Caco-2 (cell line): ENCODE measurements around the gene CPN2. TPM values are rescaled to one million over a fixed set of nuclear protein-coding genes. Genes with fewer than 3 reads are reported as not detected.
A peak's percentile ranks its signal among the peaks of the same experiment; 100 is the strongest.

Source experiments
- BruUV-seq: library from RNA; stranded (reverse); fragments of 400-500 nt; replicated peaks from 2 replicates; lab custom pipeline; 2021; lab: Mats Ljungman, UMichigan
- CTCF ChIA-PET: fragments of 300-600 bp; sonication (Branson Sonifier 250); formaldehyde crosslinking; loops from one replicate; lab custom pipeline; 2022; ENCODE audit warnings: antibody characterized with exemption; lab: Charles Lee
- POLR2A ChIA-PET: fragments of 300-600 bp; sonication (Branson Sonifier 250); formaldehyde crosslinking; loops from one replicate; lab custom pipeline; 2022; ENCODE audit warnings: antibody characterized with exemption; lab: Charles Lee
- DNase-seq, 2 experiments: peaks; one replicate each; pipeline versions ENCODE4 v3.0.0 to v3.0.0-alpha.2; 2020 to 2022
- H3K27me3 ChIP-seq: replicated peaks from 2 replicates; pipeline ENCODE4 v1.6.0; 2011; ENCODE audit warnings: low read length; ENCODE audit not compliant: control insufficient read depth, insufficient read depth
- H3K36me3 ChIP-seq: 2 replicates; pipeline ENCODE4 v1.5.1; 2011; ENCODE audit warnings: low read length; ENCODE audit not compliant: control insufficient read depth, insufficient read depth
- H3K4me1 ChIP-seq: fragments of 250-450 bp; sonication (Bioruptor Pico); 2 replicates; pipeline ENCODE4 v1.5.1; 2020; ENCODE audit warnings: mild to moderate bottlenecking
- H3K4me3 ChIP-seq: 2 replicates; pipeline ENCODE4 v1.5.1; 2011; ENCODE audit warnings: low read depth, mild to moderate bottlenecking, control low read depth, low read length
- H3K9me3 ChIP-seq: fragments of 250-450 bp; sonication (Bioruptor Pico); 2 replicates; pipeline ENCODE4 v1.5.1; 2020; ENCODE audit warnings: mild to moderate bottlenecking, moderate library complexity
- H3K27ac Mint-ChIP-seq: one replicate; pipeline ENCODE4 v1.8.0; 2022; ENCODE audit warnings: mixed read lengths; ENCODE audit not compliant: unreplicated experiment
- H3K27me3 Mint-ChIP-seq: one replicate; pipeline ENCODE4 v1.8.0; 2022; ENCODE audit warnings: mixed read lengths; ENCODE audit not compliant: insufficient read depth, unreplicated experiment
- H3K36me3 Mint-ChIP-seq: one replicate; pipeline ENCODE4 v1.8.0; 2022; ENCODE audit warnings: mild to moderate bottlenecking, mixed read lengths; ENCODE audit not compliant: insufficient read depth, unreplicated experiment
- H3K4me1 Mint-ChIP-seq: one replicate; pipeline ENCODE4 v1.8.0; 2022; ENCODE audit warnings: low read depth, mixed read lengths; ENCODE audit not compliant: unreplicated experiment
- H3K4me3 Mint-ChIP-seq: one replicate; pipeline ENCODE4 v1.8.0; 2022; ENCODE audit warnings: mild to moderate bottlenecking, moderate library complexity, mixed read lengths; ENCODE audit not compliant: unreplicated experiment
- H3K9me3 Mint-ChIP-seq: one replicate; pipeline ENCODE4 v1.8.0; 2022; ENCODE audit warnings: mixed read lengths; ENCODE audit not compliant: unreplicated experiment
- intact Hi-C: fragments of 100-400 bp; cut with micrococcal nuclease; formaldehyde crosslinking; loops from one replicate; pipeline ENCODE4 v1.10.0; 2022; ENCODE audit not compliant: unreplicated experiment
- total RNA-seq: library from RNA; stranded (reverse); gene quantifications from 2 replicates; pipeline ENCODE4 v1.2.3, GENCODE V29; 2022
- TF ChIP-seq, protein P1 (sequence below), 2 experiments: fragments of 200-600 bp in 1 of 2; IDR thresholded peaks; 1 replicate in 1 of 2; 2 replicates in 1 of 2; pipeline versions ENCODE4 v1.5.1 to v1.8.0; 2011 to 2022; ENCODE audit warnings: antibody characterized with exemption in 1 of 2, control low read depth in 1 of 2, inconsistent platforms in 1 of 2, low read depth in 1 of 2, low read length in 1 of 2, mild to moderate bottlenecking in 1 of 2, moderate library complexity in 1 of 2; ENCODE audit not compliant: insufficient read depth in 1 of 2, severe bottlenecking in 1 of 2, unreplicated experiment in 1 of 2

Gene CPN2
- total RNA-seq, 1 experiment from 2014 or later, result not detected

DNA sequence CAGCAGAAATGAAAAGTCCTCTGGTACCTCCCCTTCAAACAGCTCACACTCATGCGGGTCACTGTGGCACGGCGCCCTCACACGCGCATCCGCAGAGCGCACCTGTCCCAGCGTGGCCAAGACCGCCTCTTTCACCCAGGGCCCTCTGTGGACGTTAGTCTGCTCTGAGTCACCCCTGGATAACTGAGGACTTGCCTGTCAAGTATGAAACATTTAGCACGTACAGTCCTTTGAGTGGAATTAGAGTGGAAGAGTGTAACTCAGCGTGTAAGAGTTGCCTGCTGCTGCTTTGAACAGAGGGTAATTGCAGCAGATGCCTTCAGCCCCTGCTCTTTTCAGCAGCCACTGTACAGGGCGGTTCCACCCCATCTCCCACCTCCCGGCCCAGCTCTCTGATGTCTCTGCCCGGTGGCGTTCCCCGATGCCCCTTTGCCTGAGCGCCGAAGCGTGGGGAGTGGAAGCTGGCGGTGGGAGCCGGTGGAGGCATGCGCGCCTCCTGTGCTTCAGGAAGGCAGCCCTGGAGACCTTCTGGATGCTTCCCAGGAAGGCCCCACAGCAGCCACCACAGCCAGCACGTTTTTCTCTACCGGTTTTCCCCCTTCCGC is 23.0 kb downstream of the CPN2 start:
- POLR2A ChIA-PET, result no interaction called here
- Histone ChIP-seq H3K4me1 (peaks cover 29% of the 10 kb centered on the region), H3K4me3 (no peak overlapping the region), H3K9me3 (0 out of 2 replicates have a peak, but pooled peaks cover 6% of the 10 kb centered on the region), H3K36me3 (no peaks in the 10 kb centered on the region), H3K27me3 (no peaks in the 10 kb centered on the region)
- H3K4me1 Mint-ChIP-seq, result peaks cover 17% of the 10 kb centered on the region
- DNase-seq, result no peak
- intact Hi-C loops, result no loop called here
- no peak overlapping the region for H3K4me3 Mint-ChIP-seq
- H3K36me3 Mint-ChIP-seq, result peaks cover 3% of the 10 kb centered on the region
- H3K27ac Mint-ChIP-seq, result no peak overlapping the region
- no peaks in the 10 kb centered on the region for H3K9me3 Mint-ChIP-seq
- no TSS peak for BruUV-seq
- no peaks in the 10 kb centered on the region for H3K27me3 Mint-ChIP-seq
- TF ChIP-seq, protein P1, sequence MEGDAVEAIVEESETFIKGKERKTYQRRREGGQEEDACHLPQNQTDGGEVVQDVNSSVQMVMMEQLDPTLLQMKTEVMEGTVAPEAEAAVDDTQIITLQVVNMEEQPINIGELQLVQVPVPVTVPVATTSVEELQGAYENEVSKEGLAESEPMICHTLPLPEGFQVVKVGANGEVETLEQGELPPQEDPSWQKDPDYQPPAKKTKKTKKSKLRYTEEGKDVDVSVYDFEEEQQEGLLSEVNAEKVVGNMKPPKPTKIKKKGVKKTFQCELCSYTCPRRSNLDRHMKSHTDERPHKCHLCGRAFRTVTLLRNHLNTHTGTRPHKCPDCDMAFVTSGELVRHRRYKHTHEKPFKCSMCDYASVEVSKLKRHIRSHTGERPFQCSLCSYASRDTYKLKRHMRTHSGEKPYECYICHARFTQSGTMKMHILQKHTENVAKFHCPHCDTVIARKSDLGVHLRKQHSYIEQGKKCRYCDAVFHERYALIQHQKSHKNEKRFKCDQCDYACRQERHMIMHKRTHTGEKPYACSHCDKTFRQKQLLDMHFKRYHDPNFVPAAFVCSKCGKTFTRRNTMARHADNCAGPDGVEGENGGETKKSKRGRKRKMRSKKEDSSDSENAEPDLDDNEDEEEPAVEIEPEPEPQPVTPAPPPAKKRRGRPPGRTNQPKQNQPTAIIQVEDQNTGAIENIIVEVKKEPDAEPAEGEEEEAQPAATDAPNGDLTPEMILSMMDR (IDR thresholded peaks at IDR 0.05; ENCODE audit: insufficient read depth in 1 of 2, low read depth in 1 of 2, low read length in 1 of 2, severe bottlenecking in 1 of 2, unreplicated experiment in 1 of 2), result no peak
- CTCF ChIA-PET, result no interaction called here

DNA sequence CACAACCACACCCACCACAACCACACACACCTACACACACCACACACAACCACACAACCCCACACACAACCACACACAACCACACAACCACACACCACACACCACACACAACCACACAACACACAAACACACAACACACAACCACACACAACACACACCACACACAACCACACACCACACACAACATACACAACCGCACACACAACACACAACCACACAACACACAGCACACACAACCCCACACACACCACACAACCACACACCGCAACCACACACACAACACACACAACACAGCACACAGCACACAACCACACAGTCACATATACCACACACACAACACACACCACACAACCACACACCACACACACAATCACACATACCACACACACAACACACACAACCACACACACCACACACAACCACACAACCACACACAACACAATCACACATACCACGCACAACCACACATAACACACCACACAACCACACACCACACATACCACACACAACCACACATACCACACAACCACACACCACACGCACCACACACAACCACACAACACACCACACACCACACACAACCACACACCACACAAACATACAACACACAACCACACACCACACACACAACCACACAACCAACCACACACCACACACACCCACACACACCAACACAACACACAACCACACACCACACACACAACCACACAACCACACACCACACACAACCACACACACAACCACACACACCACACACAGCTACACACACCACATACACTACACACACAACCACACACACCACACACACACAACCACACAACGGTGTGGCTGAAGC is 23.7 kb downstream of the CPN2 start:
- Histone ChIP-seq H3K27me3 (no peaks in the 10 kb centered on the region), H3K36me3 (no peaks in the 10 kb centered on the region), H3K9me3 (0 out of 2 replicates have a peak, but pooled peaks cover 6% of the 10 kb centered on the region), H3K4me1 (peaks cover 30% of the 10 kb centered on the region), H3K4me3 (no peak overlapping the region)
- ChIA-PET CTCF (no interaction called here), POLR2A (no interaction called here)
- Mint-ChIP-seq H3K4me3 (no peak overlapping the region), H3K27me3 (no peaks in the 10 kb centered on the region), H3K36me3 (no peaks in the 10 kb centered on the region), H3K9me3 (no peaks in the 10 kb centered on the region), H3K4me1 (peaks cover 17% of the 10 kb centered on the region), H3K27ac (no peak overlapping the region)
- no TSS peak for BruUV-seq
- DNase-seq, result no peak
- intact Hi-C loops, result no loop called here
- TF ChIP-seq, protein P1 (IDR thresholded peaks at IDR 0.05; ENCODE audit: insufficient read depth in 1 of 2, low read depth in 1 of 2, low read length in 1 of 2, severe bottlenecking in 1 of 2, unreplicated experiment in 1 of 2), result no peak

DNA sequence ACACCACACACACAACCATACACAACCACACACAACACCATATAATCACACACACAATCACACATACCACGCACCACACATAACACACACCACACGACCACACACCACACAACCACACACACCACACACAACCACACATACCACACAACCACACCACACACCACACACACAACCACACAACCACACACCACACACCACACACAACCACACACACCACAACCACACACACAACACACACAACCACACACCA is 24.2 kb downstream of the CPN2 start:
- ChIA-PET CTCF (no interaction called here), POLR2A (no interaction called here)
- no peak overlapping the region for H3K4me3 ChIP-seq
- Mint-ChIP-seq H3K36me3 (peaks cover 5% of the 10 kb centered on the region), H3K27me3 (no peaks in the 10 kb centered on the region), H3K4me1 (peaks cover 20% of the 10 kb centered on the region), H3K9me3 (no peaks in the 10 kb centered on the region), H3K27ac (no peak overlapping the region), H3K4me3 (no peak overlapping the region)
- no TSS peak for BruUV-seq
- peak in 1 of 2 experiments; percentile 35 for DNase-seq
- intact Hi-C loops, result no loop called here
- no peaks in the 10 kb centered on the region for H3K36me3 ChIP-seq
- H3K4me1 ChIP-seq, result peaks cover 30% of the 10 kb centered on the region
- TF ChIP-seq, protein P1 (IDR thresholded peaks at IDR 0.05; ENCODE audit: insufficient read depth in 1 of 2, low read depth in 1 of 2, low read length in 1 of 2, severe bottlenecking in 1 of 2, unreplicated experiment in 1 of 2), result no peak
- H3K27me3 ChIP-seq, result no peaks in the 10 kb centered on the region
- H3K9me3 ChIP-seq, result 0 out of 2 replicates have a peak, but pooled peaks cover 6% of the 10 kb centered on the region
